ENCODE measurements around the gene DDRGK1. TPM values are rescaled to one million over a fixed set of nuclear protein-coding genes. Genes with fewer than 3 reads are reported as not detected.

Gene DDRGK1
- total and polyA plus RNA-seq, 2 of the 8 experiments (the other 6 are each of a cell fraction or from before 2014, with no cell fraction given): 29.4 to 42.0 TPM

- FAIRE-seq (no peak), DNase-seq (ENCODE audit: low read depth in 1 of 2, low spot score in 2 of 2) (no peak)
- no peak overlapping the region for H2BK12ac ChIP-seq (ENCODE audit: low read depth, low read length)
- H2BK20ac ChIP-seq (ENCODE audit: low read length): no peak overlapping the region
- ChIA-PET CTCF (ENCODE audit: partially characterized antibody) (interaction anchor here (0.6 to 2.2 kb wide), 9 partner anchors 8 to 106 kb away, joined by 3 to 6 read pairs (median 3); no protein-coding TSS in a partner anchor), POLR2A (ENCODE audit: partially characterized antibody) (interaction anchor here (1.4 to 3.6 kb wide), 9 partner anchors 8 to 69 kb away, joined by 3 to 14 read pairs (median 4); partner anchors contain the start of genes FASTKD5, SLC4A11 and UBOX5)
- peak overlapping the region; percentile 27 for H3K4ac ChIP-seq (replicated peaks; ENCODE audit: insufficient read length, low read depth, low read length)
- H3K9me3 ChIP-seq (ENCODE audit: insufficient read depth in 2 of 2, low read depth in 1 of 2, low read length in 1 of 2): no peaks in the 10 kb centered on the region
- H3K27ac ChIP-seq (ENCODE audit: low read depth, low read length): no peak overlapping the region
- no peak overlapping the region for H2BK5ac ChIP-seq (ENCODE audit: low read depth, low read length)
- H4K91ac ChIP-seq (replicated peaks; ENCODE audit: insufficient read length, low read length): no peak overlapping the region
- peaks cover 0 to 9% (median 1%) of the 10 kb centered on the region in 4 experiments; a peak in 4 of 7 replicates for H3K4me1 ChIP-seq (replicated peaks in 1 of 4; ENCODE audit: control insufficient read depth in 3 of 4, insufficient read depth in 4 of 4, low read length in 3 of 4)
- H3K9ac ChIP-seq (replicated peaks in 1 of 4; ENCODE audit: extremely low read depth in 1 of 4, low read depth in 3 of 4, low read length in 3 of 4): peak overlapping the region in 1 of 4 experiments; percentile 90; a peak in 2 of 7 replicates
- H3K79me1 ChIP-seq (ENCODE audit: low read depth, low read length): peaks cover 13% of the 10 kb centered on the region
- 95% methylated on average over 2 of the region's 2 CpGs; no CpG with 5 or more reads in 1 of the 2 experiments for WGBS, 2 experiments (ENCODE audit: extremely low coverage in 1 of 2, insufficient coverage in 1 of 2, insufficient read length in 1 of 2, insufficient replicate concordance in 2 of 2, low coverage in 1 of 2, low lambda C conversion rate in 2 of 2, missing lambda C conversion rate in 1 of 2)
- no peak overlapping the region for H2BK15ac ChIP-seq (ENCODE audit: low read length)
- peaks cover 4 to 15% (median 10%) of the 10 kb centered on the region in 4 experiments; a peak in 7 of 8 replicates for H3K36me3 ChIP-seq (ENCODE audit: control insufficient read depth in 2 of 4, insufficient read depth in 4 of 4, low read length in 3 of 4)
- H4K5ac ChIP-seq (ENCODE audit: insufficient read length, low read depth, low read length): no peak overlapping the region
- H3K79me2 ChIP-seq (ENCODE audit: control insufficient read depth in 1 of 2, insufficient read depth in 2 of 2, low read length in 2 of 2): peaks cover 4 to 22% of the 10 kb centered on the region in 2 experiments; a peak in 3 of 4 replicates
- 0 out of 2 replicates have a peak overlapping the region, but pooled peaks have one; percentile 20 for H4K8ac ChIP-seq (ENCODE audit: extremely low read depth, insufficient read depth, low read length)
- H3K4me2 ChIP-seq (ENCODE audit: insufficient read depth in 1 of 2, low read depth in 2 of 2, low read length in 2 of 2): peak overlapping the region; percentile 94 to 97
- H3K27me3 ChIP-seq (replicated peaks in 1 of 4; ENCODE audit: control insufficient read depth in 3 of 4, extremely low read depth in 1 of 4, insufficient read depth in 3 of 4, low read length in 3 of 4): no peaks in the 10 kb centered on the region
- peak overlapping the region; percentile 90 to 96 (median 94) for H3K4me3 ChIP-seq (ENCODE audit: extremely low read depth in 1 of 4, insufficient read depth in 2 of 4, low read depth in 3 of 4, low read length in 4 of 4)
- no peak overlapping the region for H3K23ac ChIP-seq (ENCODE audit: insufficient read length)
- H4K20me1 ChIP-seq (replicated peaks in 1 of 2; ENCODE audit: control insufficient read depth in 1 of 2, insufficient read depth in 2 of 2, low read length in 2 of 2): peaks cover 0 to 2% of the 10 kb centered on the region in 2 experiments
- H2BK120ac ChIP-seq (replicated peaks; ENCODE audit: low read depth, low read length): no peak overlapping the region
- no peak overlapping the region for H3K14ac ChIP-seq (ENCODE audit: insufficient read length)
- no peak overlapping the region for H3K56ac ChIP-seq (replicated peaks; ENCODE audit: insufficient read length, low read depth, low read length)
- H2AK5ac ChIP-seq (ENCODE audit: low read depth, low read length): no peak overlapping the region
- no peak overlapping the region for H3K18ac ChIP-seq (ENCODE audit: extremely low read depth, low read length)
- H3K23me2 ChIP-seq (ENCODE audit: low read depth, low read length): peaks cover 12% of the 10 kb centered on the region
- 0 out of 2 replicates have a peak overlapping the region, but pooled peaks have one; percentile 73 for H2AFZ ChIP-seq (ENCODE audit: low read length)
- no peak for TF ChIP-seq CTCF (IDR thresholded peaks at IDR 0.05; ENCODE audit: control extremely low read depth in 1 of 3, insufficient read depth in 1 of 3, low read depth in 1 of 3, low read length in 3 of 3)
- TF ChIP-seq CEBPB (IDR thresholded peaks at IDR 0.05; ENCODE audit: low read depth, low read length): no peak
- TF ChIP-seq MAFK (IDR thresholded peaks at IDR 0.05; ENCODE audit: low read depth, low read length): no peak
- no peak for TF ChIP-seq NANOG (IDR thresholded peaks at IDR 0.05; ENCODE audit: insufficient read depth, low read depth, low read length, poor library complexity, severe bottlenecking)
Observed at GRCh38 chr20:3210346-3210745, 5.9 kb upstream of the DDRGK1 start.
